Panc1 (cell line): ENCODE measurements around the gene STX18. TPM values are rescaled to one million over a fixed set of nuclear protein-coding genes. Genes with fewer than 3 reads are reported as not detected.

Experiments used
- ATAC-seq: fragments of 200-7000 bp; cut with Tn5 transposase; 2 replicates; pipeline ENCODE4 v1.9.1; 2020; ENCODE audit warnings: mild to moderate bottlenecking, moderate library complexity
- BruUV-seq: library from RNA; stranded (reverse); fragments of 400-500 nt; replicated peaks from 2 replicates; lab custom pipeline; 2021; lab: Mats Ljungman, UMichigan
- CTCF ChIA-PET: fragments of 300-600 bp; sonication (Branson Sonifier 250); formaldehyde crosslinking; loops from one replicate; lab custom pipeline; 2022; ENCODE audit warnings: antibody characterized with exemption; lab: Charles Lee
- POLR2A ChIA-PET: fragments of 300-600 bp; sonication (Branson Sonifier 250); formaldehyde crosslinking; loops from one replicate; lab custom pipeline; 2022; ENCODE audit warnings: antibody characterized with exemption; lab: Charles Lee
- DNase-seq: peaks from one replicate; pipeline ENCODE4 v3.0.0-alpha.2; 2010; ENCODE audit warnings: low read depth, low spot score
- H3K27ac ChIP-seq: 2 replicates; pipeline ENCODE4 v1.5.1; 2011; ENCODE audit warnings: mild to moderate bottlenecking, low read length, inconsistent platforms
- H3K27me3 ChIP-seq: fragments of 200-500 bp; sonication (Bioruptor generic); 2 replicates; pipeline ENCODE4 v1.6.0; 2014; ENCODE audit warnings: low read length, inconsistent platforms; ENCODE audit not compliant: control insufficient read depth, insufficient read depth
- H3K36me3 ChIP-seq: fragments of 200-500 bp; sonication (Bioruptor generic); 2 replicates; pipeline ENCODE4 v1.5.1; 2014; ENCODE audit warnings: inconsistent platforms, mild to moderate bottlenecking, low read length, moderate library complexity; ENCODE audit not compliant: control insufficient read depth, insufficient read depth
- H3K4me1 ChIP-seq: 2 replicates; pipeline ENCODE4 v1.5.1; 2011; ENCODE audit warnings: inconsistent platforms, mild to moderate bottlenecking, low read length, moderate library complexity; ENCODE audit not compliant: control insufficient read depth, insufficient read depth
- H3K4me3 ChIP-seq, 2 experiments: 2 replicates each; pipeline ENCODE4 v1.5.1; 2011 to 2012; ENCODE audit warnings: low read depth in 2 of 2, low read length in 2 of 2, mild to moderate bottlenecking in 2 of 2, inconsistent platforms in 1 of 2, moderate library complexity in 1 of 2
- H3K9me3 ChIP-seq: fragments of 200-500 bp; sonication (Bioruptor generic); 2 replicates; pipeline ENCODE4 v1.5.1; 2014; ENCODE audit warnings: low read depth, mild to moderate bottlenecking, inconsistent platforms, low read length, moderate library complexity; ENCODE audit not compliant: control insufficient read depth, insufficient read depth
- CTCF ChIP-seq: fragments of 450-650 bp; IDR thresholded peaks from 2 replicates; pipeline ENCODE4 v1.5.1; 2017; ENCODE audit warnings: mild to moderate bottlenecking
- POLR2AphosphoS5 ChIP-seq: IDR thresholded peaks from 2 replicates; pipeline ENCODE4 v1.6.1; 2012; ENCODE audit warnings: mild to moderate bottlenecking, low read depth, low read length, moderate library complexity
- REST ChIP-seq, 2 experiments: IDR thresholded peaks; 2 replicates each; pipeline ENCODE4 v1.6.1; 2011 to 2012; ENCODE audit warnings: low read depth in 2 of 2, control low read depth in 1 of 2, low read length in 1 of 2, mild to moderate bottlenecking in 1 of 2, moderate library complexity in 1 of 2; ENCODE audit not compliant: insufficient read depth in 1 of 2
- SIN3A ChIP-seq: IDR thresholded peaks from 2 replicates; pipeline ENCODE4 v1.6.1; 2012; ENCODE audit warnings: low read depth, mild to moderate bottlenecking, low read length, moderate library complexity, borderline replicate concordance; ENCODE audit not compliant: insufficient read depth
- TCF7L2 ChIP-seq: IDR thresholded peaks from 2 replicates; pipeline ENCODE4 v1.6.1; 2011; ENCODE audit warnings: mild to moderate bottlenecking, low read depth, low read length, inconsistent platforms
- in situ Hi-C: cut with HindIII; loops from 2 replicates; pipeline ENCODE4 v1.10.0; 2016; ENCODE audit warnings: low sequenced_read_pairs, low pct_unique_long_range_greater_than_20kb
- intact Hi-C: fragments of 100-400 bp; cut with micrococcal nuclease; formaldehyde crosslinking; loops from one replicate; pipeline ENCODE4 v1.10.0; 2022; ENCODE audit not compliant: unreplicated experiment
- total RNA-seq: library from RNA; stranded (reverse); gene quantifications from one replicate; pipeline ENCODE4 v1.2.1, GENCODE V29; 2021; ENCODE audit not compliant: unreplicated experiment

The STX18 gene
- total RNA-seq, 1 experiment from 2014 or later, result 15.0 TPM

GRCh38 chr4:4415107-4415805 is 126.6 kb downstream of the STX18 start:
- ChIA-PET CTCF (no interaction called here), POLR2A (no interaction called here)

GRCh38 chr4:4413806-4414205 is 128.0 kb downstream of the STX18 start:
- no peaks in the 10 kb centered on the region for H3K36me3 ChIP-seq
- no peak for DNase-seq
- TF ChIP-seq POLR2AphosphoS5, result no peak
- TF ChIP-seq CTCF, result no peak
- no peak for TF ChIP-seq REST (IDR thresholded peaks at IDR 0.05; ENCODE audit: insufficient read depth in 1 of 2, low read depth in 2 of 2, low read length in 1 of 2)
- no peak for TF ChIP-seq SIN3A
- no peak for TF ChIP-seq TCF7L2
- POLR2A ChIA-PET, result no interaction called here
- in situ Hi-C loops (no loop called here), intact Hi-C loops (no loop called here)
- no peaks in the 10 kb centered on the region for H3K4me1 ChIP-seq
- no peak for ATAC-seq
- H3K4me3 ChIP-seq, result no peak overlapping the region
- BruUV-seq, result no TSS peak
- H3K27ac ChIP-seq, result no peak overlapping the region
- H3K27me3 ChIP-seq, result no peaks in the 10 kb centered on the region
- CTCF ChIA-PET, result no interaction called here
- H3K9me3 ChIP-seq, result no peaks in the 10 kb centered on the region

More at GRCh38 chr4:4415107-4415805, 126.6 kb downstream of the STX18 start:
- DNase-seq, result no peak
- H3K4me3 ChIP-seq, result no peak overlapping the region
- intact Hi-C loops, result no loop called here
- no peaks in the 10 kb centered on the region for H3K9me3 ChIP-seq
- no peaks in the 10 kb centered on the region for H3K27me3 ChIP-seq
- in situ Hi-C loops, result no loop called here
- ATAC-seq, result no peak
- BruUV-seq, result no TSS peak
- H3K27ac ChIP-seq, result no peak overlapping the region
- no peaks in the 10 kb centered on the region for H3K4me1 ChIP-seq
- H3K36me3 ChIP-seq, result no peaks in the 10 kb centered on the region
- TF ChIP-seq POLR2AphosphoS5 (no peak), CTCF (no peak), SIN3A (no peak), TCF7L2 (no peak), REST (IDR thresholded peaks at IDR 0.05; ENCODE audit: insufficient read depth in 1 of 2, low read depth in 2 of 2, low read length in 1 of 2) (no peak)
